GM12878 (cell line): ENCODE measurements around the gene RREB1. TPM values are rescaled to one million over a fixed set of nuclear protein-coding genes. Genes with fewer than 3 reads are reported as not detected.

ENCODE experiments used
- ATF7 ChIP-seq: fragments of 450-650 bp; IDR thresholded peaks from 2 replicates; pipeline ENCODE4 v1.6.1; 2016; ENCODE audit warnings: low read depth, mild to moderate bottlenecking
- PAX8 ChIP-seq: fragments of 450-650 bp; IDR thresholded peaks from 2 replicates; pipeline ENCODE4 v1.6.1; 2017; ENCODE audit warnings: mild to moderate bottlenecking, moderate library complexity
- USF1 ChIP-seq: IDR thresholded peaks from 2 replicates; pipeline ENCODE4 v1.6.1; 2011; ENCODE audit warnings: borderline replicate concordance, low read depth, mild to moderate bottlenecking, moderate library complexity, mixed read lengths, low read length; ENCODE audit not compliant: insufficient read depth; ENCODE audit errors: extremely low read length
- ZNF687 ChIP-seq: fragments of 450-650 bp; IDR thresholded peaks from 2 replicates; pipeline ENCODE4 v1.6.1; 2017; ENCODE audit warnings: mild to moderate bottlenecking, moderate library complexity
- polyA plus RNA-seq, 11 experiments: library from polyadenylated mRNA; depleted of rRNA in 4 of 11; unstranded in 6 of 11; stranded (reverse) in 5 of 11; fragments of >200 nt; fragmentation: Nextera tagmentation in 4 of 11; fragmentation: Illumina TruSeq in 1 of 11; extraction: Ambion mirVana in 4 of 11; extraction: Trizol in 1 of 11; gene quantifications; 1 replicate in 1 of 11; 2 replicates in 10 of 11; pipeline versions ENCODE4 v1.2.1 to v1.2.3, GENCODE V29; 2011 to 2016; ENCODE audit warnings: inconsistent platforms in 2 of 11, missing spikeins in 2 of 11, low read depth in 1 of 11
- total RNA-seq, 4 experiments: library from RNA; depleted of rRNA in 3 of 4; stranded (reverse); fragments of >200 nt in 3 of 4; fragmentation: Illumina TruSeq in 1 of 4; extraction: Trizol in 1 of 4; gene quantifications; 2 replicates each; pipeline versions ENCODE4 v1.2.1 to v1.2.3, GENCODE V29; 2013 to 2021
- TF ChIP-seq, protein P1 (sequence below): fragments of 450-650 bp; IDR thresholded peaks from 2 replicates; pipeline ENCODE4 v1.6.1; 2016; ENCODE audit warnings: mild to moderate bottlenecking, moderate library complexity, borderline replicate concordance

The RREB1 gene
- total and polyA plus RNA-seq, 10 of the 15 experiments (the other 5 are each of a cell fraction or from before 2014, with no cell fraction given) = 1.9 to 30.3 (median 8.6) TPM

- no peak for TF ChIP-seq USF1
- TF ChIP-seq PAX8 = no peak
- TF ChIP-seq ATF7 = no peak
- no peak for TF ChIP-seq ZNF687
- TF ChIP-seq, protein P1, sequence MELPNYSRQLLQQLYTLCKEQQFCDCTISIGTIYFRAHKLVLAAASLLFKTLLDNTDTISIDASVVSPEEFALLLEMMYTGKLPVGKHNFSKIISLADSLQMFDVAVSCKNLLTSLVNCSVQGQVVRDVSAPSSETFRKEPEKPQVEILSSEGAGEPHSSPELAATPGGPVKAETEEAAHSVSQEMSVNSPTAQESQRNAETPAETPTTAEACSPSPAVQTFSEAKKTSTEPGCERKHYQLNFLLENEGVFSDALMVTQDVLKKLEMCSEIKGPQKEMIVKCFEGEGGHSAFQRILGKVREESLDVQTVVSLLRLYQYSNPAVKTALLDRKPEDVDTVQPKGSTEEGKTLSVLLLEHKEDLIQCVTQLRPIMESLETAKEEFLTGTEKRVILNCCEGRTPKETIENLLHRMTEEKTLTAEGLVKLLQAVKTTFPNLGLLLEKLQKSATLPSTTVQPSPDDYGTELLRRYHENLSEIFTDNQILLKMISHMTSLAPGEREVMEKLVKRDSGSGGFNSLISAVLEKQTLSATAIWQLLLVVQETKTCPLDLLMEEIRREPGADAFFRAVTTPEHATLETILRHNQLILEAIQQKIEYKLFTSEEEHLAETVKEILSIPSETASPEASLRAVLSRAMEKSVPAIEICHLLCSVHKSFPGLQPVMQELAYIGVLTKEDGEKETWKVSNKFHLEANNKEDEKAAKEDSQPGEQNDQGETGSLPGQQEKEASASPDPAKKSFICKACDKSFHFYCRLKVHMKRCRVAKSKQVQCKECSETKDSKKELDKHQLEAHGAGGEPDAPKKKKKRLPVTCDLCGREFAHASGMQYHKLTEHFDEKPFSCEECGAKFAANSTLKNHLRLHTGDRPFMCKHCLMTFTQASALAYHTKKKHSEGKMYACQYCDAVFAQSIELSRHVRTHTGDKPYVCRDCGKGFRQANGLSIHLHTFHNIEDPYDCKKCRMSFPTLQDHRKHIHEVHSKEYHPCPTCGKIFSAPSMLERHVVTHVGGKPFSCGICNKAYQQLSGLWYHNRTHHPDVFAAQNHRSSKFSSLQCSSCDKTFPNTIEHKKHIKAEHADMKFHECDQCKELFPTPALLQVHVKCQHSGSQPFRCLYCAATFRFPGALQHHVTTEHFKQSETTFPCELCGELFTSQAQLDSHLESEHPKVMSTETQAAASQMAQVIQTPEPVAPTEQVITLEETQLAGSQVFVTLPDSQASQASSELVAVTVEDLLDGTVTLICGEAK = no peak
- TF ChIP-seq, all 136 proteins: peak for 0
Measured at GRCh38 chr6:7129360-7129759, 21.6 kb downstream of the RREB1 start (continued).
